Stimulated activated CD8-positive, alpha-beta memory T cell treated with anti-CD3 and anti-CD28 coated beads, Interleukin-7, amount 100 ng/mL, for 1 hour (primary cell): Measurements from ENCODE around the gene UQCR11.

Experiments
- DNase-seq, 2 donors: peaks; one replicate each; pipeline ENCODE4 v3.0.0-alpha.2; 2020; ENCODE audit warnings: low read depth in 2 of 2

The UQCR11 gene

DNA sequence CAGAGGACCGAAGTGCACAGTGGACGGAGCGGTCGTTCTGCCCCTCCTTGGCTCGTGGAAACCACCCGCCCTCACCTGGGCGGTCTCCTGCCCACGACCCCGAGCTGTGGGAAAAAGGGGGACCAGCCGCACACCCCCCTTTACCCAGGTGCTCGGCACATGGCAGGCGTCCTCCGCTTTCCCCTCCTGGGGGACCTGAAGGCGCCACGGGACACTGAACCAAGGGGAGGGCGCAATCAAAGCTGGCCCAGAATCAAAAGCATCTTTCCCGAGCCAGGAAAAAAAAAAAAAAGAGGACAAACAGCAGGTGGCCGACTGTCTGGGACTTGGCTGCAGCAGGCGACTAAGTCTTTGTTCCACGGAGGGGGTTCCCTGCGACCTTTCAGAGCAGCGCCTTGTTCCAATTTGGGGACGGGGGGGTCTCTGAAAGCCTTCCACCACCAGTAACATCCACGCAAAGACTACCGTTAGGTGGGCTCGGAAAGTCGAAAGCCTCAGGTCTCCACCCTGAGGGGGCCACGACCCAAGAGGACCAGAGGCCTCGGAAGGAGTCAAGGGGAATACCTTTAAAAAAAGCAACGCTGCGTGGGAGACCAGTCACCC lies 13.7 kb downstream of the UQCR11 start:
- no peak for DNase-seq

GRCh38 chr19:1590641-1591397 lies 14.4 kb downstream of the UQCR11 start:
- no peak for DNase-seq

DNA sequence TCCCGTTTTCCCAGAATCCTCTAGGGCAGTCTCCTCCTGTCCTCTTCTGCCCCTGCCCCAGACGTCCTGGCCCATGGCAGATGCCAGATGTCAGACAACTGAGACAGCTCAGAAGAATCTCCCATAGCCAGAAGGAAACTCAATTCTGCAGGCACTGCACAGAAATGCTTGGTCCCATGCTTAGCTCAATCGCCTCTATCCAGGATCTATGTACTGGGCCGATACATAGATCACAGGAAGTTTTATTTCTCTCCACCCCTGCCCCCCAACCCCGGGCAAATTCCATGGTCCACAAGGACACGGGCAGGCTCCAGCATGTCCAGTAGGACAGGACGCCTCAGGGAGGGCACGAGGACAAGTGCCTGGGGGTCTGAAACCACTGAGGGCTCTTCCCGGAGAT lies 17.4 kb downstream of the UQCR11 start:
- no peak for DNase-seq

GRCh38 chr19:1585243-1585580 lies 20.1 kb downstream of the UQCR11 start:
- DNase-seq: no peak

DNA sequence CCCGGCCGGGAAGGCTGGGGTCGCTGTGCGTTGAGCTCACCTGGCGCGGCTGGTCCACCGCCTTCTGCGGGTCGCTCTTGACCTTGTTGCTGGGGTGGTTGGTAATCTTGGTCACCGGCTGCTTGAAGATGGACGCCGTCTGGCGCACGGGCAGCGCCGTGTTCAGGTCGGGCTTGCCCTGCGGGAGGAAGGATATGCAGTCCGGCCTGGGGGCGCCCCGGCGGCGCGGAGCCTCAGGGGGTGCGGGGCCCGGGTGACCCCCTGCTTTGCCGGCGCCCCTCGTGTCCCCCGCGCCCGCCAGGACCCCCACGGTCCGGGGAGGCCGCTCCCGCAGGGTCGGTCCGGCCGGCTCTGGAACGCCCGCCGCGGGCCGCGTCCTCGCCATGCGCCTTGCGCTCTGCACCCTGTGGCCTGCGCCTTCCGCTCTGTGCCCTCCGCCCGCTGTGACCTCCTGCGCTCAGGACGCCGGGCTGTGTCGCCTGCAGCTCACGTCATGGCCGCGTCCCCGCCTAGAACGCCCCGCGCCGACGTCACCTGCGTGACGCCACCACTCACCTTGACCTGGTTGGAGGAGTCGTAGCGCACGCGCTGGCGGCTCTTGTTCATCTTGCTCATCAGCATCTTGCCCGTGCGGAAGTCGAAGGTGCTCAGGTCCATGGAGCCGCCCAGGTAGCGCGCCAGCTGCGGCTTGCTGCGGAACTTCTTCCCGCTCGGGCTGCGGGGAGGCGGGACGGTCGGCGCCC lies 20.6 kb downstream of the UQCR11 start:
- DNase-seq: no peak

GRCh38 chr19:1582201-1582600 lies 23.1 kb downstream of the UQCR11 start:
- no peak for DNase-seq

GRCh38 chr19:1580957-1581356 lies 24.3 kb downstream of the UQCR11 start:
- DNase-seq: no peak

- DNase-seq: no peak
Measured at GRCh38 chr19:1580382-1580781, 24.9 kb downstream of the UQCR11 start.

GRCh38 chr19:1579222-1579621 lies 26.0 kb downstream of the UQCR11 start:
- DNase-seq: no peak

- no peak for DNase-seq
Measured at GRCh38 chr19:1577929-1578618, 27.2 kb downstream of the UQCR11 start.

DNA sequence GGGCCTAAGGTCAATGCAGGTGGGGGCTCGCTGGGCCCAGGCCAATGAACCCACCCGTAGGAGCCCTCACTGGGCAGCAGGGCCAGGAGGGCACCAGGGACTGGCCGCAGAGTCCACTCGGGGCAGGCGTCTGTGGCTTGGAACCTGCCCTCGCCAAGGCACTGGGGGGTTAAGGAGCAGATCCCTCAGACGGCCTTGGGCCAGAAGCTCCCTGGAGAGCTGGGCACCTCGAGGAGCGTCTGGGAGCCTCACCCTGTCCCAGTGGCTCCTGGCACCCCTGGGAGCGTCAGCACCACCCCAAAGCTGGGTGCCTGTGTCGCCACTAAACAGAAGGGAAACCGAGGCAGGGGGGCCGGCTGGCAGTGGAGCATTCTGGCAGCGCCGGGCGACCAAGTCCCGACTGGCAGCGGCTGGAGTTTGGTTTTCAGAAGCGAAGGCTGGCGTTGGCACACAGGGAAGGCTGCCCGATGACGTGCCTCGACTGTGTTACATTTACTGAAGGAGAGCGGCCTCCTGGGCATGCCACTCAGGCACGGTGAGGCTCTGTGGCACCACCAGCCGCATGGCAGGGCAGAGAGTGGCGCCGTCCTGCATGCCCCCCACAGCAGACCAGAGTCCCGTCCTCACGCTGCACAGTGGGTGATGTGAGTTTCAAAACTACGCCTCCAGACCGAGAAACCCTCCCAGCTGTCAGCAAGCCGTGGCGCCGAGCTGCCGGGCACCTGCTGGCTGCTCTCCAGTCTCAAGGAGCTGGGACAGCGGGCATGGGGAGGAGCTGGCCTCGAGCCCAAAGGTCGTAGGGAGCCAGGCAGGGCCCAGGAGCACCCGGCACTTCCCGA lies 28.0 kb downstream of the UQCR11 start:
- no peak for DNase-seq

DNA sequence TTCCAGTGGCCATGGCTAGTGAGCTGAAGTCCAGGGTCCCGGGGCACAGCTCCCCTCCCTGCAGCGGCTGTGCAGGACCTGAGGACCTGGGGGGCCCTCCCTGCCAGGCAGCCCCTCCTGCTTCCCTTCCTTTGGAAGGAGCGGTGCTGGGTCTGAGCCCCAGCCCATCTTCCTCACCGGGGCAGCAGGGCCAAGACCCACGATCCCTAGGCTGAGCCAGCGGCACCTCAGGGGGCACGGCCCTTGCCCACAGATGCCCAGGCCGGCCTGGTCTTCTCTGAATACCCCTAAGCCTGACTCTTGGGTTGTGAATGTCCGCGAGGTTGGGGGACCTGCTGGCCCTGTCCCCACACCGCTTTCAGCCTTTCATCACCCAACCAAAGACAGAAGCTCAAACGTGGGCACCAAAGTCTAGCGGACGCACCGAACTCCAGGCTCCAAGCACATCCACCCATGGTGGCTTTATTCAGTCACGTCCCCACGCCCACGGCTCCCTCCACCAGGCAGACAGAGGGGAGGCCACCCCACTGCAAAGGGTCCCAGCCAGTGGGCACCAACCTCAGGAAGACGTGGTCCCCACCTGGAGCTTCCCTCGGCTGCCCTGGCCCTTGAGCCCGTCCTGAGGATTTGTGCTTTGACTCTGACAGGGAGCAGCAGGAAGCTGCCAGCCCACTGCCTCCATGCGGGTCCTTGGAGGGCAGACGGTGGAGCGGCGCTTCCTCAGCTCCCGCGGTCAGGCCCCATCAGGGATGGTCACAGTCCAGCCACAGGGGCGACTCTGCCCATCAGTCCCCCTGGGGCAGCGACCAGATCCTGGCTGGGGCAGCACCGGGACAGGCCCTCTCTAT lies 28.8 kb downstream of the UQCR11 start:
- DNase-seq: no peak

DNA sequence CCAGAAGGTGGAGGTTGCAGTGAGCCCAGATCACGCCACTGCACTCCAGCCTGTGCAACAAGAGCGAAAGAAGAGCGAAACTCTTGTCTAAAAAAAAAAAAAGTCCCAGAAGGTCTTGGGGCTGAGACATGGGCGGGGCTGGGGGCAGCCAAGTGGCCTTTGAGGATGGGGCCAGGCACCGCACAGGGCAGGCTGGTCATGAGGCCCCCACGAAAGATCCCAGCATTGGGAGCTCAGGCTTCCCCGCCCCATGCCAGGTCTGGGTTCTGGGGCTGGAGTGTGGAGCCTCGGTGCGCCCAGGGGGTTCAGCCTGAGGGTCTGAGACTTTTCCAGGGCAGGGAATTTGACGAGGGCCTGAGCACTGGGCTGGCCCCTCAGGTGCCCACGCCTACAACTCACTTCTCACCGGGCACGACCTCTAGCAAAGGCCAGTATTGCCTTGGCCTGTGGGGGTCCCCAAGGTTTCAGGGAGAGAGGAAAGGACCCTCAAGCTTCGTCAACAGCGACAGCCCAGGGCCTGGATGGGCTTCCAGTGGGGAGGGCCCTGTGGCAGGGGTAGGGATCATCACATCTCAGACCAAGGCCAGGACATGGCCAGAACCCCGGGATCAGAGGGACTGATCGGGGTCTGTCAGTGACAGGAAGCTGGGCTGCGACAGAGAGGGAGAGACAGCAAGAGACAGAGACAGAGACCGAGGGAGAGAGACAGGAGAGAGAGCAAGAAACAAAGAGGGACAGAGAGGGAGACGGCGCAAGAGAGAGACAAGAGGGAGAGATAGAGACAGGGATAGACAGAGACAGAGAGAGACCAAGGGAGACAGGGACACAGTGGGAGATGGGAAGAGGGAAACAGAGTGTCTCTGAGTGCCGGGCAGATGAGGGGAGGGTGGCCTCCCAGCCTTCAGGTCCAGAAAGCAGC lies 29.7 kb downstream of the UQCR11 start:
- no peak for DNase-seq

DNA sequence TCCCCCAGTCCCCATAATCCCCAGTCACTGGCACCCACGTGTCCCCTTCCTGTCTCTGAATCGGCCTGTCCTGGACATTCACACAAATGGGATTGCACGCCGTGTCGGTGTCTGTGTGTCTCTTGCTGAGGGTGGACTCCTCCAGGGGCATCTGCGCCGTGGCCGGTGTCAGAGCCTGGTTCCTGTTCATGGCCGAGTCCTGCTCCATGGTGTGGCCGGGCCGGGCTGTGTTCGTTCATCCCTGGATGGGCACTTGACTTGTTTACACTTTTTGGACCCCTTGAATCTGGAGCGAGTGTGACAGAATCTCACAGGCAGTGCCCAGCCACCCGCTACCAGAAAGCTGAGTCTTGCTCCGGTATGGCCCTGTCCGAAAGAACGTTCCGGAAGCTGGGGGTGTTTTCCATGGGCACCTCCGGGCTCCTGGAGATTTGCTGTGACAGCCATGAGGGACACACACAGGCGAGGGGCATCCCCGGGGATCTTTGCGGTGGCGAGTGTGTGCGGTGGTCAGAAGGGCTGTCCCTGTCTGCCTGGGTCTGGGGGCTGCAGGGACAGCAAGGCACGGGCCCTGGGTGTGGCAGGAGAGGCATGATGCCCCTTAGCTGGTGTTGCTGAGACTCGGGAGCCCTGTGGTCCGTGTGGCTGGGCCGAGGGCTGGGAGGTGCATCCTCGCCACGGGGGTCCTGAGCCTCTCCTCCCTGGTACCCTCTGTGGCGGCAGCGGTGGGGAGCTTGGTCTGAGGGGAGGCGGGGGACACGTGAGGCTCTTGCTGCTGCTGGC lies 30.7 kb downstream of the UQCR11 start:
- no peak for DNase-seq

GRCh38 chr19:1572795-1573194 lies 32.5 kb downstream of the UQCR11 start:
- no peak for DNase-seq

- DNase-seq: no peak
Measured at GRCh38 chr19:1571358-1571757, 33.9 kb downstream of the UQCR11 start.

- DNase-seq: no peak
Measured at GRCh38 chr19:1570836-1571235, 34.4 kb downstream of the UQCR11 start.

DNA sequence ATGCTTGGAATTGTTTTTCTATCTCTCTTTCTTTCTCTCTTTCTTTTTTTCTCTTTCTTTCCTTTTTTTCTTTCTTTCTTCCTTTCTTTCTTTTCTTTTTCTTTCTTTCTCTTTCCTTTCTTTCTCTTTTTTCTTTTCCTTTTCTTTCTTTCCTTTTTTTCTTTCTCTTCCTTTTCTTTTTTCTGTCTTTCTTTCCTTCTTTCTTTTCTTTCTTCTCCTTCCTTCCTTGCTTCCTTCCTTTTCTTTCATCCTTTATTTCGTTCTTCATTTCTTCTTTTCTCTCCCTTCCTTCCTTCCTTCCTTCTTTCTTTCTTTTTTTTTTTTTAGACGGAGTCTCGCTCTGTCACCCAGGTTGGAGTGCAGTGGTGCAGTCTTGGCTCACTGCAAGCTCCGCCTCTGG lies 35.3 kb downstream of the UQCR11 start:
- DNase-seq: no peak
